Embryonic facial prominence (tissue), 1 donor: ENCODE data around the gene GPR65.
A peak's percentile ranks its signal among the peaks of the same experiment; 100 is the strongest.
"Not testable (repeated sequence)": the region's sequence is repeated elsewhere in the genome, so short reads cannot be mapped to it uniquely, and the experiment has no call there.

ENCODE experiments used
- DNase-seq: peaks from one replicate; pipeline ENCODE4 v3.0.0-alpha.2; 2016; ENCODE audit errors: extremely low spot score

Gene GPR65

DNA sequence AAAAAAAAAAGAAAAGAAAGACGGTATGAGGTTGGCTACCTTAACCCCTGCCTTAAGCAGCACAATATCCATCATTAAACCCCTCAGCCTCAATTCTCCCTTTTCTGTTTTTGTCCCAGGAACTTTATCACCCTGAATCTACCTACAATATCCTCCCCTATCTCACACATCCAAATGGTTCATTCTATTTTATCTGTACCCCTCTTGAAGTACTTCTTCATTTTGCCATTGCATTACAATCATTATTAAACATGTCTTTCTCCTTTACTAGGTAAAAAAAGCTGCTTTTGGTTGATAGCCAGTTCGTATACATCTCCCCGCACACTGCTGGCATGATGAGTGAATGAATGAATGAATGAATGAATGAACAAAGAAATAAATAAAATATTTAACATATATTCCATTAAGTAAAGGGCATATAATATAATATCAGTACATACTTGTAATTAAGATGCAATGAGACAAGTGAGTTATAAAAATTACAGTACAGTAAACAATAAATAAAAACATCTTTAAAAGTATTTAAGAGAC is 364 bp upstream of the GPR65 start:
- DNase-seq: no peak

DNA sequence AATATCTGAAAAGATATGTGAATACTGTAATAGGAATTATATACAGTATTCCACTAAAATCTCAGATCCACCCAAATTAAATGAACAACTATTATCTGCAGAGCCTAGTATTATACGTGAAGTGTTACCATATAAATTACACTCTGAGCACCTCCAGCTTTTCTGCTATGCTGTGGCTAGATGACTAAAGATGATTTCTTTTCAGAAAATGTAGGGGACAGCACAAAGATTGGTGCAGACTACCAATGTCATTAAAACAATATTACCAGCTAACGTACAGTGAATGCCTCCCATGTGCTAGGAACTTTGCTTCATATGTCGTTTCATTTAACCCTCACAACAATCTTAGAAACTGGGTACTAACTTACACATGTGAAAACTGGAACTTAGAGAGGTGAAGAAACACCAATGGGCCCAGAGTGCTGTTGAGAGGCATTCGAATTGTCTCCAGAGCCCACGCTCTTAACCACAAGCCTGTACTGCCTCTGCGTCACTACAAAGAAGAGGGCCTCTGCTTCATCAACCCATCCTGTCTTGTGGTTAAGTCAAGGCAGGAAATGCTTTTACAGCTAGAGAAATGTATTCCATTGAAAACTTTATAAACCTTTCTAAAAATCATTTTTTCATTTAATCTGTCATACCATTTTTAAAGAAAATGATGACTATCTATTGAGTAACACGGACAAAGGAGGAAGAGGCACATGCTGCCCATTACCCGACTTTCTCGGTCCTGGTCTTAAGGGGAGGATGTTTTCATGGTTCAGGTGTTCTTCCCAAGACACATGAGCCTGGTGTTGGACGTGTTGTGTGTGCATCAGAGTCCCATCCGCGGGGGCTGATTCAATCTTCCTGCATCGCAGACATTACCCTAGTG is 1.3 kb downstream of the GPR65 start:
- no peak for DNase-seq

DNA sequence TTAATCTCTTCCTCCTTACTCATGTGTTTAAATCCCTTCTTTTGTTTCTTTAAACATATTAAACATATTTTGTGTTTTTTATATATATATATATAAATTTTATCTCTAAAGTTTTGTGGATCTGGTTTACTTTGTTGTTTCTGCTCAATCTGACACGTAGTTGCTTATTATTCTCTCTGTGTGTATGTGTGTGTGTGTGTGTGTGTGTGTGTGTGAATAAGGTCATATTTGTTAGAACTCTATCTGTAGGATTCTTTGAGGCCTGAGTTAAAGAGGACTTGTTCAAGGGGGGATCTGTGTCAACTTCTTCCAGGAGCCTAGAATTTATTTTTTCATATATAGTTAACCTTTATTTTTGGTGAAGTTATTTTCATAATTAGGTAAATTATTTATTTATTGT is 2.7 kb downstream of the GPR65 start:
- no peak for DNase-seq

DNA sequence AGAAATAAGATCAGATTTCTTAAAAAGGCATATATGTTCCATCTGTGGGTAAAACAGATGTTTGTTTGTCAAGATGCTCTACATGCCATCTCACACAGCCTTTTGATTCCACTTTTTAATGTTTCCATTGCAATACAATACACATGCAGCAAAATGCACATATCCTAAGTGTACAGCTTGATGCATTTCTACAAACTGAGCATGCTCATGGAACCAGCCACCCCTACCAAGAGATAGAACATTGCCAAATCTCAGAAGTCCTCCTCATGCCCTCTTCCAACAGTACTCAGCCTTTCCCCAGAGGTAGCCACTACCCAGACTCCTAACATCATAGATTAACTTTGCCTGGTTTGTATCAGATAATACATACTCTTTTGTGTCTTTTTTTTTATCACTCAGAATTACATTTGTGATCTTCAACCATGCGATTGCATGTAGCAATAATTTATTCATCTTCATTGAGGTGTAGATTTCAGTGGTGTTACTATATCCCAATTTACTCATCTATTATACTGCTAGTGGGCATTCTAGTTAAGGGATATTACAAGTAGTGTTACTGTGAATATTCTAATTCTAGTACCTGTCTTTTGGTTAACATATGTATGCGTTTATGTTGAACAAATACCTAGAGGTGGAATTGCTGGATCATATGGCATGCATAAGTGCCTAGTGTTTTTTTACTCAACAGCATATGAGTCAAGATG is 3.3 kb downstream of the GPR65 start:
- no peak for DNase-seq

DNA sequence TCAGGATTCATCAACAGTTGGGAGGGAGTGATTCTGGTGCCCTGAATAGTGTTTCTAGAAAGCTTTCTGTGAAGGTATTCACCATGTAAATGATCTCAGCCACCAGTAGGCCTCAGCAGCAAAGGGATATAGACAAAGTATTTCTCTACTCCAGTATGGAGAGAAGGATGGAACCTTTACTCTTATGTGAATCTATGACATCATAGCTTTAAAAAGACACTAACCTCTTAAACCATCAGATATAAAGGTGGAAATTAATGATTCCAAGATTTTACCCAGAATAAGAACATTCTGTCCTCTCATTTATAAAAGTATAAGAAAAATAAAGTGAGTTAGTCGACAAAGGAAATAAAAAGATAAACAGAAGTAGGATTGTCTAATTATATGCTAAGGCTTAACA is 4.6 kb downstream of the GPR65 start:
- DNase-seq: no peak

DNA sequence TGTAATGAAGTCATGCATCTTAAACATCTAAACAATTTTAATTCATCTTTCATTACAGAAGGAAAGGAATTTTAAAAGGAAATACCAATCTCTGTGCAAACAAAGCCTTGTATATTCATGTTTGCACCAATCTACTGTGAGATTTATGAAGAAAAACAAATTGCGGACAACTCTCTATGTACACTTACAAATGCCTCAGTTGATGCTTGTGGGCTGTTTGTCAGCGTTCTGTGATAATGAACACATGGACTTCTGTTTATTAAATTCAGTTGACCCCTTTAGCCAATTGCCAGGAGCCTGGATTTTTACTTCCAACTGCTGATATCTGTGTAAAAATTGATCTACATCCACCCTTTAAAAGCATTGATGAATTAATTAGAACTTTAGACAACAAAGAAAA is 5.4 kb downstream of the GPR65 start:
- no peak for DNase-seq

DNA sequence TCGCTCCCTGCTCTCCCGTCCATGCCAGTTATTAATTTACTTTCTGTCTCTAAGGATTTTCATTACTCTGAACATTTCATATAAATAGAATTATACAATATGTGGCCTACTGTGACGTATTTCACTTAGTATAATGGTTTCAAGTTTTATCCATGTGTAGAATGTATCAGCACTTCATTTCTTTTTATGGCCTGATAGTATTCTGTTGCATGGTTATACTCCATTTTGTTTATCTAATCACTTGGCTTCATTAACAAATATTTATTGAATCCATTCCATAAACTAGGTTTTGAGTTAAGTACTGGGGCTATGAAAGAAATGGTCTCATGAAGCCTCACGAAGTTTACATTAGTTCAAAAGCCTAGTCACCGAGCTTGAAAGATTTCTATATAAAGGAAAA is 7.6 kb downstream of the GPR65 start:
- DNase-seq: no peak

DNA sequence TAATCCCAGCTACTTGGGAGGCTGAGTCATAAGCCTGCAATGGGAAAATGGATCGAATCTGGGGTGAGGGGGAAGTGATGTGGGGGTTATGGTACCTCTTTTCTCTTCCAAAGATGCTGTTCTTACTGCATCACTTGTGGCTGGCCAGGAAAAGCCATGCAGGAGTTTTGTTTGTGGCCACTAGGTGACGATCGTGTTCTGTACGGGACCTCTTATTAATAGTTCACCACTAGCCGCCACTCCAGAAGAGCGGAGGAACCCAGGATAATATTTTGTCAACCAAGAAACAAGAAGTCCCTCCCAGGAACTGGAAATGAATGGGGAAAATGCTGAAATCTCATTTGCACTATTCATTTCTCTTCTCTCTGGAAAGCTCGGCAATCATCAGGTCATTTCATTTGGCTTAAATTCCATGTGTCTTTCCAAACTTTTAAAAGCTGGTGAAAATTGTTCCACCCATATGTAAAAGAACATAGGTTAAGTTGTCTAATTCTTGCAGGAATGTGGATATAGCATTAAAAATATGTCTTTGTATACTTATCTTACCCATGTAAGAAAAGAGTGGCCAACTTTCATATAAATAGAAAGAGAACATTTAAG is 8.9 kb downstream of the GPR65 start:
- DNase-seq: peak; percentile 59

DNA sequence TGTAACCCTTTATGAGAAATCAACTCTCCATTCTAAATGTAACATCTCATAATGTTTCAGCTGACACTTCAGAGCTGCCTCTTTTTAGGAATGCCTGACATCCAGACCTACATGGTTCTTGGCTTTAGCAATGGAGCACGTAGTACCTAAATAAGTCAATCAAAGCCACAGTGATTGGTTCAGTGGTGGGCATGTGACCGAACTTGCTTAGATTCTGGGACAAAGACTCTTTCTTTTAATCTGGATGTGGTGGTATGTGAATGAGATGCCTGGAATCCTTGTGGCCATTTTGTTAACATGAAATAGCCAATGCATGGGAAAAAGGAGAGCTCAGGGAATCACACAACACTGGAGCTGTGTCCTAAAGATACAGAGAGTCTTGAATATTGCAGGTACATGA is 11.8 kb downstream of the GPR65 start:
- no peak for DNase-seq

DNA sequence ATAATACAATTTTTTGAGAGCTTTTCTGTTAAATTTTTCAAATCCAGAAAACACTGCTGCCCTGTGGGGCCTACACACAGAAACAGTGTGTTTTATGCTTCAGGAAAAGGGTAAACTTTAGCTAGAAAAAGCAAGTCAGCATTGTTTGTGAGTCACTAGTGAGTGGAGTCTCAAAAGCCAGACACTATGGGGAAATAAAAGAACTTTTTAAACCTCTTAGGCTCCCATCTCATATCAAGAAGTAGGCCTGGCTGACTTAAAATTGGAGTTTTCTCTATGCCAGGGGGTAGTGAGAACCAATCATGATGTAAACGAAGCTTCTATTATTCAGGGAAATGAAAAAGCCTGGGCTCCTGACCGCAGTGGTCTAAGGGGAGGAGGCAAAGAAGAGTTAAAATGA is 12.6 kb downstream of the GPR65 start:
- no peak for DNase-seq

DNA sequence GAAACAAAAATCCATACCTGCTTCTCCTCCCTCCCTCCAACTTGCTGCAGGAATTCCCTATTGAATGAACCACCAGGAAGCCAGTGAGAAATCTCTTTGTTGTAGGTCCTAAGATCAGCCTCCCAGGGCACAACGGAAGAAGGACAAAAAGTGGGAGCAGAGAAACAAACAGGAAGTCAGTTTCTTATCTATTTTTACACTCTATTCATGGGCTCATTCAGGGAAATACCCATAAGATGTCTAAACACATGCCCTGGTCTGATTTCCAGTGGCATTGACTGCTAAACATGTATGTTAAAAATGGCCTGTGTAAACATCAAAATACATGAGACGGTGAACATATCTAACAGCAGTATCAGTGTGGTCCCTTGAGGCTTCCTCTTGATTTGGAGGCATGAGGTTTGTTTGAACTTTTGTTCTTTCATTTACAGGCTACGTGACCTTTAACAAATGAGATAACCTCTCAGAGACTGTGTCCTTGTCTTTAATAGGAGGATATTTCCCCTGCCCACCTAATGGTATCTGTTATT is 18.8 kb downstream of the GPR65 start:
- no peak for DNase-seq

DNA sequence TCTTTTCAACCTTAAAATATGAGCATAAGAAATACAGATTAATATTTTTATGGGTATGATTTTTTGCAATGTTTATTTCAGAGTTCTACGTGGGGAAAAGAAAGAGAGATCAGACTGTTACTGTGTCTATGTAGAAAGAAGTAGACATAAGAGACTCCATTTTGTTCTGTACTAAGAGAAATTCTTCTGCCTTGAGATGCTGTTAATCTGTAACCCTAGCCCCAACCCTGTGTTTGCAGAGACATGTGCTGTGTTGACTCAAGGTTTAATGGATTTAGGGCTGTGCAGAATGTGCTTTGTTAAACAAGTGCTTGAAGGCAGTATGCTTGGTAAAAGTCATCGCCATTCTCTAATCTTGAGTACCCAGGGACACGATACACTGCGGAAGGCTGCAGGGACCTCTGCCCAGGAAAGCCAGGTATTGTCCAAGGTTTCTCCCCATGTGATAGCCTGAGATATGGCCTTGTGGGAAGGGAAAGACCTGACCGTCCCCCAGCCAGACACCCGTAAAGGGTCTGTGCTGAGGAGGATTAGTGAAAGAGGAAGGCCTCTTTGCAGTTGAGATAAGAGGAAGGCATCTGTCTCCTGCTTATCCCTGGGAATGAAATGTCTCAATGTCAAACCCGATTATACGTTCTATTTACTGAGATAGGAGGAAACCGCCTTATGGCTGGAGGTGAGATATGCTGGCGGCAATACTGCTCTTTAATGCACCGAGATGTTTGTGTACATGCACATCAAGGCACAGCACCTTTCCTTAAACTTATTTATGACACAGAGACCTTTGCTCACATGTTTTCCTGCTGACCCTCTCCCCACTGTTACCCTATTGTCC is 19.5 kb downstream of the GPR65 start:
- DNase-seq: not testable (repeated sequence)

DNA sequence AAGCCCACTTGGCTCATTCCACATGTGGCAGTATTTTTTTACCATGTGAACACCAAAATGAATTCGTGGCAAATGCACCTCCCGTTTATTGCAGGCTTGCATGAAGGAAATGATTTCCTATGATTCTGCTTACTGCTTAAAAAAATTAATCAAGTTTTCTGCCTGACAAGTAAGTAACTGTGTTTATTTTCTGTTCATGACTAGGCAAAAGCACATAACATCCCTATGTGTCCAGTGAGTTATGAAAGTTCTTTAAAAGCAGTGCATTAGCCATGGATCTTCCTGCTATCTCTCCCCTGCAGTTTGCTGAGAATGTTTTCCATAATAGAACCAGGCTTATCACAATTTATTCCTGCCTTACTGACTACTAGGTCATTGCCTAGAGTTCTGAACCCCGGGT is 20.4 kb downstream of the GPR65 start:
- DNase-seq: no peak

DNA sequence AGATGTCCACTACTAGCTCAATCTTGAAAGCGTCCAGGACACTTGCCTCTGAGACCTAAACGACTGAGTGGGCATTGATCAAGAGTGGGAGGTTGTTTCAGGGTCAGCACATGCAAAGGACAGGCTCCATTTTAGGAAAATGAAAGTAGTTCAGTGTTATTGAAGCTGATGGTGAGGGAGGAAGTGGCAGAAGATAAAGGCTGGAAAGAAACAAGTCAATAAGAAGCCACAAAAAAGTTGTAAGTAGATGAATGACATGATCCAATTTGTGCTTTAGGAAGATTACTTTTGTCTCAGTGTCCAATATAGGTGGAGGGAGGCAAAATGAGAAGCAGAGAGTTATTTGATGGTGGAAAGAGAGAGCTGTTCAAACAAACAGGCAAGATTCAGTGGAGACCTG is 22.0 kb downstream of the GPR65 start:
- no peak for DNase-seq

DNA sequence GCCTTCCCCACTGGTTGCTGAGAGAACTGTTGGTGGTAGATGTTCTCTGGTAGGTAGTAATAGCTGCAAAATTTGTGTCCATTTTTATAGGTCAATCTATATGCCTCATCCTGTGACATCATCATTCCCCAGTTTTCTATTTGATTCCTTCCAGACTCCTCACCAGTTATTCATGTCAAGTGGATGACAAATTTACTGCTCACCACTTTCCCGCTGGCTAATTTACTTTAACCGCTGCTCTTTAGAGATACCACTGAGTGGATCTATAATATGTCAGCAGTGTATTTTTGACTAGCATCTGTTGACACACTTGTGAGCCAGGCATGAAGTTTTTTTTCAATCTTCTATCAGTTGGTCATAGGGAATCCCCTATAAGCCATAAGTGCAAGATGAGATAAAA is 24.6 kb downstream of the GPR65 start:
- no peak for DNase-seq

DNA sequence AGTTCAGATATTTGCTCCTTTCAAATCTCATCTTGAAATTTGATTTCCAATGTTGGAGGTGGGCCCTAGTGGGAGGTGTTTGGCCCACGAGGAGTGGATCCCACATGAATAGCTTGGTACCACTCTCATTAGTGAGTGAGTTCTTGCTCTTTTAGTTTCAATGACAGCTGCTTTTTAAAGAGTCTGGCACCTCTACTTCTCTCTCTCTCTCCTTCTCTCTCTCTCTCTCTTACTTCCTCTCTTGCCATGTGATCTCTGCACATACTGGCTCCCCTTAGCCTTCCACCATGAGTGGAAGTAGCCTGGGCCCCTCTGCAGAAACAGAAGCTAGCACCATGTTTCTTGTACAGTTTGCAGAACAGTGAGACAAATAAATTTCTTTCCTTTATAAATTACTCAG is 25.1 kb downstream of the GPR65 start:
- DNase-seq: no peak

DNA sequence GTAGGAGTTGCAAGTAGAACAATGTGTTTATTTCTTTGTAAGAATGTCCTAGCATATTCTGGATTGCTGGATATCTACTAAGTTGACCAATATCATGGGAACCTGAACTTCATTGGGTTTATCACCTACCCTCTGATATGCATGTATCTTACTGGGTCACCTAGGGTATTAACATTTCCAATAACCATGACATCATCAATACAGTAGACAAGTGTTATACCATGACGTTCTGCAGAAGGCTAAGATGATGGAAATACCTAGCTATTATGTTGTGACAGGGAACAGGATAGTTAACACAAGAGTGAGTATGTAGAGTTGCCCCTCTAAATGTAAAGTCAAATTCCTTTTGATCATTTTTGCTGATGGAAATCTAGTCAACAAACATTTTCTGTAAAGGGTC is 26.0 kb downstream of the GPR65 start:
- no peak for DNase-seq

DNA sequence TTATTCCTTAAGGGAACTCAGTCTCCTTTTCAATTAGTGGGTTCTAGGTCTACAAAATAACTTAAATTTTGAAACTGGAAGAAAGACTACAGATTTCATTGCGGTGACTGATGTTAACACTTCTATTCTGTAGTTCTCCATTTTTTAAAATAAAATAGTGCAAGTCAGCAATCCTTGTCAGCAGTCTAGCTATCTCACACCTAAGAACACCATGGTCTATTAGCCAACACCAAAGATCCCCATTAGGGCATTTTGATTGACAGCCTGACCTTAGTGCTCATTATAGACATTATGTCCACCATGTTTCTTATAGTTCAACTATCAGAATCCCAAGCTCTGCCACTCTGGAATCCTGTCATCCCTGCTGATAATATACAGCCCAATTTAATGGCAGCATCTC is 27.4 kb downstream of the GPR65 start:
- DNase-seq: no peak

DNA sequence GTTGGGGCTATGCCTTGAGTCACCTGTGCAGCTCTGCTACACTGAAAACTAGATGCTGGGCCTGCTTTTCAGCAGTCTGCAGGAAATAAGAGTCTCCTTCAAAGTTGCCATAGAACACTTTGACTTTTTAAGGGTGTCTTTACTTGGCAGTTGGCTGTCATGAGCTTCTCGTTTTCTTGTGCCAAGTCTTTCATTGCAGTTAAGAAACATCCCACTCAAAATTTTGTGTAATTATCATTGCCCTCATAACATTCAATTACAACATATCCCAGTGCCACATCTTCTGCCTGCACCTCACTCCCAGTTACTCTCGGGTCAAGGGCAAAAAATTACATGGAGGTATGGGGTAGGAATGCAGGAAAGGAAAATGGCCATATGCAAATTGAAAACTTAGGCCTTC is 29.1 kb downstream of the GPR65 start:
- no peak for DNase-seq

DNA sequence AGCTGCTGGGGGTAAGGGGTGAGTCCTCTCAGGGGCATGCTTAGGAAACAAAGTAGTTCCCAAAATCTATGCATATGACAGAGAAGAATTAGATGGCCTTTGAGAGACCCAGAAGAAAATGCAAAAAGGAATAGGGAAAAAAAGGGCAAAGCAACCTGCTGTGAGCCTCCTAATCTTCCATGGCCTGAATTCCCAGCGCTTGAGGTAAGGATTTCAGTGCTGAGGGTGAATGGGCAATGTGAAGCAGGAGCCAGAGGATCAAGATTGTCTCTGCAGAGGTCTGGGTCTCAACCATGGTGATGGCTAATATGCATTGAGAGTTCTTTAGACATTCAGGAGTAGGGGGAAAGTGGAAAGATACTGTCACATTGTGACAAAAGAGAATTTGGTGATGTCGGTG is 31.5 kb downstream of the GPR65 start:
- no peak for DNase-seq

DNA sequence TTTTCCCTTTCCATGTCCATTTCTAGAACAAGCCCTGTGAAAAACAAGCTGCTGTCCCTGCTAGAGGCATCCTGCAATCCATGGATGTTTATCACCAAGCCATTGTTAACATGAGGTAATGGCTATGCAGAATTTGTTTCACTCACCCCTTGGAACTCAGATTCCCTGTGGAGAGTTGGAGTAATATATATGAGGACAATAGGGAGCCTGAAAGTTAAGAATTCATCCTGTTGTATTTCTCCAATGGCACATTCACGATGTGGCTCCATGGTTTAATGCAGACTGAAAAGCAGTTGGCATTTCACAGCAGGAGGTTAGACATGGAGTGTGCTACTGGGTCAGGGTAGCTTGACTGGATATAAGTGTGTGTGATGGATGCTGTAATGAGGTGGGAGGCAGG is 32.4 kb downstream of the GPR65 start:
- DNase-seq: no peak

DNA sequence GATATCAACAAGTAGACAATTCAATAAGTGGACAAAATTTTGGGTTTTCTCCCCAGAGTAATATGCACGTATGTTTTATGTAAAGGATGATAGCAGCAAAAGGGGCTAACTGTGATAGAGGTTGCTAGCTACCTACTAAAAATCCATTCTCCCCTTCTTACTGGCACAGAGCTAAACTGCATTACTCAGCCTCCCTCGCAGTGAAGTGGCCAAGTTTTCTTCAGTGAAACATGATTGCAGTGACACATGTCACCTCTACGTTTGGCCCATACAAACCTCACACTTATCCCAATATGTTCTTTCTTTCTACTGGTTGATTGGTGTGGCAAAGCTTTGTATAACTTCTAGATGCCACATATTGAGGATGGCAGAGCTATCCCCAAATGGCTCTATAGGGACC is 34.3 kb downstream of the GPR65 start:
- no peak for DNase-seq
